ENCODE measurements around the gene SIRT7.

SIRT7 gene

GRCh38 chr17:81934098-81934757, 16.3 kb upstream of the SIRT7 start:
- Histone ChIP-seq H3K4me1 (no peaks in the 10 kb centered on the region), H2AFZ (no peak overlapping the region), H3K79me2 (no peaks in the 10 kb centered on the region), H3K27ac (no peak overlapping the region), H3K9me3 (ENCODE audit: control insufficient read depth, low read length) (no peaks in the 10 kb centered on the region), H3K36me3 (ENCODE audit: control insufficient read depth, insufficient read depth, low read length) (no peaks in the 10 kb centered on the region), H3K27me3 (ENCODE audit: control insufficient read depth, insufficient read depth, low read length) (no peaks in the 10 kb centered on the region), H3K4me2 (ENCODE audit: low read length) (no peak overlapping the region), H3K9ac (no peak overlapping the region), H3K4me3 (ENCODE audit: low read depth, low read length) (no peak overlapping the region)
- TF ChIP-seq CTCF (IDR thresholded peaks at IDR 0.05) = no peak

GRCh38 chr17:81933178-81933699, 15.3 kb upstream of the SIRT7 start:
- H3K79me2 ChIP-seq = no peaks in the 10 kb centered on the region
- no peaks in the 10 kb centered on the region for H3K9me3 ChIP-seq (ENCODE audit: control insufficient read depth, low read length)
- H3K36me3 ChIP-seq (ENCODE audit: control insufficient read depth, insufficient read depth, low read length) = no peaks in the 10 kb centered on the region
- H2AFZ ChIP-seq = no peak overlapping the region
- H3K27ac ChIP-seq = no peak overlapping the region
- H3K4me2 ChIP-seq (ENCODE audit: low read length) = no peak overlapping the region
- H3K4me3 ChIP-seq (ENCODE audit: low read depth, low read length) = no peak overlapping the region
- peaks cover 2% of the 10 kb centered on the region for H3K4me1 ChIP-seq
- no peak for TF ChIP-seq CTCF (IDR thresholded peaks at IDR 0.05)
- no peaks in the 10 kb centered on the region for H3K27me3 ChIP-seq (ENCODE audit: control insufficient read depth, insufficient read depth, low read length)
- no peak overlapping the region for H3K9ac ChIP-seq

- Histone ChIP-seq H3K4me1 (peaks cover 2% of the 10 kb centered on the region), H3K27me3 (ENCODE audit: control insufficient read depth, insufficient read depth, low read length) (no peaks in the 10 kb centered on the region), H3K9ac (no peak overlapping the region), H3K27ac (no peak overlapping the region), H3K79me2 (no peaks in the 10 kb centered on the region), H3K4me3 (ENCODE audit: low read depth, low read length) (no peak overlapping the region), H3K9me3 (ENCODE audit: control insufficient read depth, low read length) (no peaks in the 10 kb centered on the region), H2AFZ (no peak overlapping the region), H3K36me3 (ENCODE audit: control insufficient read depth, insufficient read depth, low read length) (no peaks in the 10 kb centered on the region), H3K4me2 (ENCODE audit: low read length) (no peak overlapping the region)
- TF ChIP-seq CTCF (IDR thresholded peaks at IDR 0.05) = no peak
Measured at GRCh38 chr17:81932333-81932983, 14.5 kb upstream of the SIRT7 start.

GRCh38 chr17:81931557-81932332, 13.8 kb upstream of the SIRT7 start:
- no peaks in the 10 kb centered on the region for H3K9me3 ChIP-seq (ENCODE audit: control insufficient read depth, low read length)
- H3K36me3 ChIP-seq (ENCODE audit: control insufficient read depth, insufficient read depth, low read length) = no peaks in the 10 kb centered on the region

More at GRCh38 chr17:81931557-81932332, 13.8 kb upstream of the SIRT7 start:
- H3K27ac ChIP-seq = no peak overlapping the region
- no peaks in the 10 kb centered on the region for H3K27me3 ChIP-seq (ENCODE audit: control insufficient read depth, insufficient read depth, low read length)
- TF ChIP-seq CTCF (IDR thresholded peaks at IDR 0.05) = no peak
- no peaks in the 10 kb centered on the region for H3K79me2 ChIP-seq
- no peak overlapping the region for H3K4me3 ChIP-seq (ENCODE audit: low read depth, low read length)
- no peak overlapping the region for H3K4me2 ChIP-seq (ENCODE audit: low read length)
- peaks cover 2% of the 10 kb centered on the region for H3K4me1 ChIP-seq
- H2AFZ ChIP-seq = no peak overlapping the region
- H3K9ac ChIP-seq = no peak overlapping the region
